ENCODE results near the gene IRF5.
"Not testable (repeated sequence)": the region's sequence is repeated elsewhere in the genome, so short reads cannot be mapped to it uniquely, and the experiment has no call there.

IRF5 gene

GRCh38 chr7:128963327-128963757, 25.6 kb downstream of the IRF5 start:
- peak; percentile 58 for DNase-seq (ENCODE audit: low read depth)

GRCh38 chr7:128968624-128969023, 30.9 kb downstream of the IRF5 start:
- no peak for DNase-seq (ENCODE audit: low read depth)

- DNase-seq (ENCODE audit: low read depth) = peak; percentile 74
Measured at GRCh38 chr7:128974241-128974934, 36.7 kb downstream of the IRF5 start.

- no peak for DNase-seq (ENCODE audit: low read depth)
Measured at GRCh38 chr7:128982105-128982504, 44.4 kb downstream of the IRF5 start.

- no peak for DNase-seq (ENCODE audit: low read depth)
Measured at GRCh38 chr7:128985660-128986059, 47.9 kb downstream of the IRF5 start.

- DNase-seq (ENCODE audit: low read depth) = no peak
Measured at GRCh38 chr7:128986609-128987008, 48.9 kb downstream of the IRF5 start.

- DNase-seq (ENCODE audit: low read depth) = no peak
Measured at GRCh38 chr7:128988372-128988771, 50.6 kb downstream of the IRF5 start.

- DNase-seq (ENCODE audit: low read depth) = peak; percentile 47
Measured at GRCh38 chr7:128989961-128990360, 52.2 kb downstream of the IRF5 start.

GRCh38 chr7:128993419-128993818, 55.7 kb downstream of the IRF5 start:
- DNase-seq (ENCODE audit: low read depth) = no peak

GRCh38 chr7:128994560-128994959, 56.8 kb downstream of the IRF5 start:
- not testable (repeated sequence) for DNase-seq (ENCODE audit: low read depth)

- DNase-seq (ENCODE audit: low read depth) = peak; percentile 5
Measured at GRCh38 chr7:128997181-128997580, 59.5 kb downstream of the IRF5 start.

All from iris pigment epithelial cell (primary cell).